Lung (tissue), 12 donors: ENCODE measurements around the gene OR7A17. TPM values are rescaled to one million over a fixed set of nuclear protein-coding genes. Genes with fewer than 3 reads are reported as not detected.

ENCODE experiments used
- ATAC-seq: fragments of 200-7000 bp; cut with Tn5 transposase; one replicate; pipeline ENCODE4 v1.9.1; 2020; ENCODE audit warnings: moderate number of reproducible peaks; ENCODE audit not compliant: insufficient read depth, low FRiP score
- DNase-seq, 3 donors: peaks; one replicate each; pipeline ENCODE4 v3.0.0-alpha.2; 2013 to 2017
- H3K27ac ChIP-seq, 2 donors: one replicate each; pipeline ENCODE4 v1.5.1; 2013; ENCODE audit warnings: mild to moderate bottlenecking in 2 of 2, moderate library complexity in 2 of 2, control low read depth in 1 of 2, inconsistent platforms in 1 of 2, low read depth in 1 of 2, low read length in 1 of 2
- H3K27me3 ChIP-seq, 3 donors: one replicate each; pipeline ENCODE4 v1.5.1; 2013; ENCODE audit warnings: low read length in 2 of 3; ENCODE audit not compliant: control insufficient read depth in 3 of 3, insufficient read depth in 3 of 3
- H3K36me3 ChIP-seq, 4 donors: one replicate each; pipeline ENCODE4 v1.5.1; 2013; ENCODE audit warnings: low read length in 4 of 4, mild to moderate bottlenecking in 1 of 4, moderate library complexity in 1 of 4; ENCODE audit not compliant: control insufficient read depth in 4 of 4, insufficient read depth in 4 of 4
- H3K4me1 ChIP-seq, 5 donors: one replicate each; pipeline ENCODE4 v1.5.1; 2013; ENCODE audit warnings: low read length in 5 of 5, mild to moderate bottlenecking in 2 of 5, moderate library complexity in 1 of 5; ENCODE audit not compliant: control insufficient read depth in 5 of 5, insufficient read depth in 5 of 5
- H3K4me3 ChIP-seq: one replicate; pipeline ENCODE4 v1.5.1; 2013; ENCODE audit warnings: mild to moderate bottlenecking, control low read depth, moderate library complexity
- H3K9ac ChIP-seq, 2 donors: one replicate each; pipeline ENCODE4 v1.5.1; 2013; ENCODE audit warnings: low read length in 2 of 2, control low read depth in 1 of 2; ENCODE audit not compliant: insufficient read depth in 1 of 2
- H3K9me3 ChIP-seq, 4 donors: one replicate each; pipeline ENCODE4 v1.5.1; 2013; ENCODE audit warnings: low read length in 3 of 4, mild to moderate bottlenecking in 1 of 4, moderate library complexity in 1 of 4; ENCODE audit not compliant: control insufficient read depth in 4 of 4, insufficient read depth in 3 of 4
- CTCF ChIP-seq: IDR thresholded peaks from 2 replicates; pipeline ENCODE4 v1.5.1; 2012; ENCODE audit warnings: mild to moderate bottlenecking; ENCODE audit errors: control extremely low read depth, extremely low read depth
- WGBS, 2 donors: extraction: QIAGEN DNeasy Blood & Tissue Kit; methylation state at CpG; one replicate each; pipeline ENCODE4 v1.1.7; 2013; 5-methylcytosine and 5-hydroxymethylcytosine counted together
- polyA plus RNA-seq, 2 donors: library from polyadenylated mRNA; stranded (reverse); fragments of 200-250 nt; gene quantifications; one replicate each; pipeline ENCODE4 v1.2.1, GENCODE V29; 2013
- total RNA-seq, 2 donors: library from RNA; depleted of rRNA in 1 of 2; stranded (reverse); fragments of >200 nt in 1 of 2; gene quantifications; one replicate each; pipeline ENCODE4 v1.2.1, GENCODE V29; 2014 to 2021
- donor health status: control.
- donor health status: control.
- donor health status: Bipolar disorder and iron deficiency.
- donor health status: healthy.
- donor health status: DM: yes; HTN: yes; CAD: no.

The OR7A17 gene
- total and polyA plus RNA-seq, 4 donors = not detected

DNA sequence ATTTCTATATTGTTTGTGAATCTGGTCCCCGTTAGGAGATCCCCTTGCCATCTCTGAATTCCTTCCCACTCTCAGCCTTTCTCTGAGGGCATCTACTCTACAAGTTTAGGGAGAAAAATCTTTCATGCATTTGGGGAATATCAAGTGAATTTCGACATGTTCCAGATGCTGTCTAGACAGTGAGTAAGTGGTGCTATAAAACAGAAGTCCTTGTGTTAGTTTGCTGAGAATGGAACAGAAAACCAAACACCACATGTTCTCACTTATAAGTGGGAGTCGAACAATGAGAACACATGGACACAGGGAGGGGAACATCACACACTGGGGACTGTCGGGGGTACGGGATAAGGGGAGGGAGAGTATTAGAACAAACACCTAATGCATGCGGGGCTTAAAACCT is 42.4 kb downstream of the OR7A17 start:
- 71 to 72% methylated on average over 6 of the region's 6 CpGs for WGBS, 2 donors
- Histone ChIP-seq H3K27me3 (no peaks in the 10 kb centered on the region), H3K36me3 (no peaks in the 10 kb centered on the region), H3K9ac (no peak overlapping the region), H3K27ac (no peak overlapping the region), H3K4me3 (no peak overlapping the region), H3K4me1 (no peaks in the 10 kb centered on the region), H3K9me3 (no peaks in the 10 kb centered on the region)
- DNase-seq (peak in 1 of 3 donors; percentile 0), ATAC-seq (no peak)
- TF ChIP-seq CTCF = no peak

DNA sequence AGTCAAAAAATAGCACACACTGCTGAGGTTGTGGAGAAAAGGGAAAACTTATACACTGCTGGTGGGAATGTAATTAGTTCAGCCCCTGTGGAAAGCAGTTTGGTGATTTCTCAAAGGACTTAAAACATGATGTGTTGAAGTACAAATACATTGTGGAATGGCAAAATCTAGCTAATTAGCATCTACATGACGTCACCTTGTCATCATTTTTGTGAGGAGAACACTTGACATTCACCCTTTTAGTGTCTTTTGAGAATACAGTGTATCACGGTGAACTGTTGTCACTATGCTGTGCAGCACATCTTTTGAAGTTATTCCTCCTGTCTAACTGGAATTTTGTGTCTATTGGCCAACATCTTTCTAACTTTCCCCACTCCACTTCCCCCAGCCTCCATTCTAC is 42.8 kb downstream of the OR7A17 start:
- H3K36me3 ChIP-seq = no peaks in the 10 kb centered on the region
- no peak overlapping the region for H3K27ac ChIP-seq
- DNase-seq = no peak
- H3K9ac ChIP-seq = no peak overlapping the region
- H3K9me3 ChIP-seq = no peaks in the 10 kb centered on the region
- H3K27me3 ChIP-seq = no peaks in the 10 kb centered on the region
- 52 to 70% methylated on average over 2 of the region's 2 CpGs for WGBS, 2 donors
- no peaks in the 10 kb centered on the region for H3K4me1 ChIP-seq
- no peak for TF ChIP-seq CTCF
- H3K4me3 ChIP-seq = no peak overlapping the region
- ATAC-seq = no peak

DNA sequence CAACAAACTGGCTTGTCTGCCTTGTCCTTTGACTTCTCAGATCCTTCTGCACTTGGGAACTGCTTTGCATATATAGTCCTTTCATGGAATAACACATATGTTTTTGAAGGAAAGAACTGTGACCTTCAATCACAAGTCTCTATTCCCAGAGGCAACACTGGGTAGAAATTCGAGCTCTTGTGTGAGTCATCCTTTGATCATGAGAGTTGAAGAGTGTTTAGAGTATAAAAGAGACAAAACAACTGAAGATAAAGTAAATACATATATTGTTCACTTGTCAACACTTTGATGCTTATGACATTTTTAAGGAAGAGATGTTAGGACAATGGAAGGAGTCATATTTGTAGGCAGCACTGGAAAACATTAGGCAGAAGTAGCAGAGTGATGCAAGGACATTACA is 45.7 kb downstream of the OR7A17 start:
- TF ChIP-seq CTCF = no peak
- DNase-seq = no peak
- Histone ChIP-seq H3K4me1 (no peaks in the 10 kb centered on the region), H3K4me3 (no peak overlapping the region), H3K9me3 (no peaks in the 10 kb centered on the region), H3K9ac (no peak overlapping the region), H3K27me3 (no peaks in the 10 kb centered on the region), H3K27ac (no peak overlapping the region), H3K36me3 (no peaks in the 10 kb centered on the region)
- WGBS, 2 donors = 38 to 68% methylated on average over 1 of the region's 1 CpG
- no peak for ATAC-seq

DNA sequence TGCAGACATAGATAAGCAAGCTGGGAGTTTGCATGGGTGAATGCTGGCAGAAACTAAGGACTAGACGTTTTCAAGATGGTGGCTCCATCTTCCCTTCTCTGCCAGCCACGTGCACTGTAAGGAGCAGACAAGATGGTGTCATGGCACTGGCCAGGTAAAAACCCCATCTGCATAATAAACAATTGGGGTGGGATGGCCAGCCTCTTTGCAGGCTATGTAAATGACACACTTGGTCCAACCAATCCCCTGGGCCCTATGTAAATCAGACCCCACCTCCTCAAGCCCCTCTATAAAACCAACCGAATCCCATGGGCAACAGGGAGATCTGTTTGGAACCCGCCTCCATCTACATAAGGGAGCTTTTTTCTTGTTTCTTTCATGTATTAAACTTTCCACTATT is 48.5 kb downstream of the OR7A17 start:
- no peak for ATAC-seq

More for the DNA sequence above, 48.5 kb downstream of the OR7A17 start:
- no peaks in the 10 kb centered on the region for H3K27me3 ChIP-seq
- no peaks in the 10 kb centered on the region for H3K36me3 ChIP-seq
- 69 to 91% methylated on average over 4 of the region's 4 CpGs for WGBS, 2 donors
- no peak for DNase-seq
- H3K4me3 ChIP-seq = no peak overlapping the region
- TF ChIP-seq CTCF = no peak
- no peak overlapping the region for H3K9ac ChIP-seq
- no peak overlapping the region for H3K27ac ChIP-seq
- no peaks in the 10 kb centered on the region for H3K4me1 ChIP-seq
- H3K9me3 ChIP-seq = peaks cover 0 to 2% (median 0%) of the 10 kb centered on the region in 4 donors
